Small intestine (tissue), 7 donors: ENCODE results near the gene SRRM3. TPM values are rescaled to one million over a fixed set of nuclear protein-coding genes. Genes with fewer than 3 reads are reported as not detected.
"Not testable (repeated sequence)": the region's sequence is repeated elsewhere in the genome, so short reads cannot be mapped to it uniquely, and the experiment has no call there.

Experiments used
- DNase-seq, 2 donors: peaks; one replicate each; pipeline versions ENCODE4 v3.0.0 to v3.0.0-alpha.2; 2013
- FAIRE-seq: peaks from 2 replicates; lab custom pipeline; 2012; peaks lifted over from hg19 to GRCh38; lab: Jason Lieb, UNC
- H3K27ac ChIP-seq, 3 donors: one replicate each; pipeline ENCODE4 v1.5.1; 2013; ENCODE audit warnings: low read length in 2 of 3, mild to moderate bottlenecking in 2 of 3, control low read depth in 1 of 3, inconsistent platforms in 1 of 3, low read depth in 1 of 3, moderate library complexity in 1 of 3
- H3K27me3 ChIP-seq, 3 donors: one replicate each; pipeline ENCODE4 v1.6.1; 2013; ENCODE audit warnings: low read length in 3 of 3, inconsistent platforms in 1 of 3; ENCODE audit not compliant: control insufficient read depth in 3 of 3, insufficient read depth in 3 of 3
- H3K36me3 ChIP-seq, 3 donors: one replicate each; pipeline ENCODE4 v1.6.1; 2013; ENCODE audit warnings: low read length in 3 of 3, inconsistent platforms in 1 of 3, low read depth in 1 of 3, mild to moderate bottlenecking in 1 of 3, moderate library complexity in 1 of 3; ENCODE audit not compliant: control insufficient read depth in 3 of 3, insufficient read depth in 2 of 3
- H3K4me1 ChIP-seq, 3 donors: one replicate each; pipeline ENCODE4 v1.6.1; 2013; ENCODE audit warnings: low read length in 2 of 3, inconsistent platforms in 1 of 3, low read depth in 1 of 3, mild to moderate bottlenecking in 1 of 3, moderate library complexity in 1 of 3; ENCODE audit not compliant: control insufficient read depth in 3 of 3, insufficient read depth in 2 of 3
- H3K4me3 ChIP-seq, 3 donors: one replicate each; pipeline ENCODE4 v1.5.1; 2013; ENCODE audit warnings: low read length in 3 of 3, control low read depth in 1 of 3, inconsistent platforms in 1 of 3, low read depth in 1 of 3, mild to moderate bottlenecking in 1 of 3, moderate library complexity in 1 of 3
- H3K9me3 ChIP-seq, 2 donors: one replicate each; pipeline ENCODE4 v1.6.1; 2013; ENCODE audit warnings: low read depth in 1 of 2, low read length in 1 of 2; ENCODE audit not compliant: control insufficient read depth in 2 of 2, insufficient read depth in 1 of 2
- WGBS, 3 donors: extraction: QIAGEN DNeasy Blood & Tissue Kit; methylation state at CpG; one replicate each; pipeline ENCODE4 v1.1.7; 2013; 5-methylcytosine and 5-hydroxymethylcytosine counted together
- polyA plus RNA-seq, 4 donors: library from polyadenylated mRNA; stranded (reverse) in 3 of 4; unstranded in 1 of 4; fragments of 200-250 nt in 3 of 4; fragments of 120-200 nt in 1 of 4; gene quantifications; one replicate each; pipeline versions ENCODE4 v1.2.1 to v1.2.3, GENCODE V29; 2013
- donor health status: healthy with polysubstance abuse.
- donor health status: control.
- donor health status: control.
- donor health status: Bipolar disorder and iron deficiency.
- donor health status: healthy.

The SRRM3 gene
- polyA plus RNA-seq, 4 donors, result 0.93 to 2.8 (median 1.6) TPM; not detected in 1

GRCh38 chr7:76285604-76286374 is 84.1 kb downstream of the SRRM3 start:
- H3K27me3 ChIP-seq, result peaks cover 2 to 46% (median 9%) of the 10 kb centered on the region in 3 donors
- H3K4me1 ChIP-seq, result peaks cover 0 to 5% (median 0%) of the 10 kb centered on the region in 3 donors
- no peaks in the 10 kb centered on the region for H3K9me3 ChIP-seq
- WGBS, 3 donors, result 66 to 84% (median 70%) methylated on average over 18 to 29 of the region's 29 CpGs
- no peaks in the 10 kb centered on the region for H3K36me3 ChIP-seq
- DNase-seq, result no peak
- FAIRE-seq, result no peak
- no peak overlapping the region for H3K4me3 ChIP-seq
- no peak overlapping the region for H3K27ac ChIP-seq

- Histone ChIP-seq H3K36me3 (no peaks in the 10 kb centered on the region), H3K4me1 (peaks cover 0 to 11% (median 0%) of the 10 kb centered on the region in 3 donors), H3K9me3 (no peaks in the 10 kb centered on the region), H3K4me3 (no peak overlapping the region), H3K27me3 (peaks cover 2 to 37% (median 9%) of the 10 kb centered on the region in 3 donors), H3K27ac (no peak overlapping the region)
- FAIRE-seq (no peak), DNase-seq (no peak)
- WGBS, 3 donors, result 83 to 85% (median 85%) methylated on average over 15 to 16 of the region's 16 CpGs
Observed at GRCh38 chr7:76286842-76287403, 85.2 kb downstream of the SRRM3 start.

- H3K4me3 ChIP-seq, H3K27me3 ChIP-seq, FAIRE-seq, DNase-seq, H3K9me3 ChIP-seq, H3K36me3 ChIP-seq: not testable (repeated sequence)
- 81 to 83% (median 82%) methylated on average over 6 of the region's 6 CpGs for WGBS, 3 donors
- Histone ChIP-seq H3K4me1 (peaks cover 0 to 20% (median 6%) of the 10 kb centered on the region in 3 donors), H3K27ac (peak overlapping the region in 2 of 3 donors; percentile 15 to 95)
Observed at GRCh38 chr7:76290847-76291350, 89.2 kb downstream of the SRRM3 start.

DNA sequence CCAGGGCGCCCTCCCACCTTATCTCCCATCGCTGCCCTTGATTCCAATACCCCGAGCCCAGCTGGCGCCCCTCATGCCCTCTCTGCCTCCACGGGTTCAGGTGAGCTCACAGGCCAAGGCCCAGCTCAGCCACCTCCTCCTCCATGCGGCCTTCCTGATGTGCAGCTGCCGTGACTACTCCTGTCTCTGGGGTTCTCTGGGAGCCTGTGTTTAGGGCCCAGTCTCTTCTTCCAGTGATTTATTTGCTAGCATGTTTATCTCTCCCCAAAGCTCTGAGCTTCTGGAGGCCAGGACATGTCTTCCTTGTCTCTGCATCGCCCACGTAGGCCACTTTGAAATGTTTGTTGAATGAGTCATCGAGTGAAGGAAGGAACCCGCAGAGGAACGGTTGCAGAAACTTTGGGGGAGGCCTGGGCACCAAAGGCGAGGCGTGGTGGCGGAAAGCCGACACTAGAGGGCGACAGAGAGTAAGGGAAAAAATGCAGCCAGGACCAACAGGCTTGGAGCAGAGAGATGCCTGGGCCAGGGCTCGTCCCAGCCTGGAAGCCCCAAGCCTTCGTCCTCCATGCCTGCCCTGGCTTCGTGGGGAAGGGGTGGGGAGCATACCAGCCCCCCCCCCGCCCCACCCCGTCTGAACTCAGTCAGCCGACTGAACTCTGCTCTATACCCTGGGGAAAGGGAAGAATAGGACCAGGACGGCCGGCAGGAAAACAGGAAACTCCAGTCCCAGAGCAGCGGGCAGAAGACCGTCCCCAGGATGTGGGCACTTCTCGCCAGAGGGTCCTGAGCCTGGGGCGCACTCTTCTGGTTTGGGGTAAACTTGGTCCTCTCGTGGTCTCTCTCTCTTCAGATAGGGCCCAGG is 89.9 kb downstream of the SRRM3 start:
- 4 to 13% (median 11%) methylated on average over 29 to 30 of the region's 30 CpGs for WGBS, 3 donors
- Histone ChIP-seq H3K27me3 (peaks cover 0 to 2% (median 0%) of the 10 kb centered on the region in 3 donors), H3K9me3 (no peaks in the 10 kb centered on the region), H3K27ac (peak overlapping the region; percentile 70 to 95 (median 80)), H3K4me1 (peaks cover 0 to 20% (median 6%) of the 10 kb centered on the region in 3 donors), H3K4me3 (peak overlapping the region in 2 of 3 donors; percentile 24 to 30), H3K36me3 (no peaks in the 10 kb centered on the region)
- DNase-seq (peak; percentile 89 to 93), FAIRE-seq (no peak)

DNA sequence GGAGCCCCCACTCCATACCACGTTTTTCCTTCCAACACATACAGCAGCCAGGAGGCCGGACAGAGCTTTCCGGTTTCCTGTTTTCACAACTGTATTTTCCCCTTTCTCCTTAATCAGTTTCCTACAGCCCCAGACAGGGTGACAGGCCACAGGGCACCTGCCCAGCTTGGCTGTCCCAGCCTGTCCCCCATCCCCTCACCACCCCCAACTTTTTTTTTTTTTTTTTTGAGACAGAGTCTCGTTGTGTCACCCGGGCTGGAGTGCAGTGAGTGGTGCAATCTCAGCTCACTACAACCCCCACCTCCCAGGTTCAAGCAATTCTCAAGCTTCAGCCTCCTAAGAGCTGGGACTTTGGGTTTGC is 90.5 kb downstream of the SRRM3 start:
- FAIRE-seq (no peak), DNase-seq (no peak)
- 2 to 12% (median 8%) methylated on average over 5 of the region's 5 CpGs for WGBS, 3 donors
- Histone ChIP-seq H3K27ac (peak overlapping the region; percentile 70 to 95 (median 80)), H3K9me3 (no peaks in the 10 kb centered on the region), H3K27me3 (peaks cover 0 to 2% (median 0%) of the 10 kb centered on the region in 3 donors), H3K4me1 (peaks cover 0 to 26% (median 6%) of the 10 kb centered on the region in 3 donors), H3K4me3 (peak overlapping the region in 2 of 3 donors; percentile 24 to 30), H3K36me3 (no peaks in the 10 kb centered on the region)

DNA sequence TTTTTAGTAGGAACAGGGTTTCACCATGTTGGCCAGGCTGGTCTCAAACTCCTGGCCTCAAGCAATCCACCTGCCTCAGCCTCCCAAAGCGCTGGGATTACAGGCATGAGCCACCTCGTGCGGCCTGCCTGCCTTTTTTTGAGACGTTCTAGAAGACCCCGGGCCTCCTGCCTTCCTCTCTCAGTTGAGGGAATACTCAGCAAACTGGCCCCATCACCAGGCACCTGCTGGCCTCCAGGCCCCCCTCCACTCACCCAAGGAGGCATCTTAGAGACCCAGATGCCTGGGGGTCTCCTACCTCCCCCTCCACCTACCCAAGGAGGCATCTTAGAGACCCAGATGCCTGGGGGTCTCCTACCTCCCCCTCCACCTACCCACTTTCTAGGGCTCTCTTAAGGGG is 91.2 kb downstream of the SRRM3 start:
- H3K4me1 ChIP-seq, result peaks cover 0 to 32% (median 8%) of the 10 kb centered on the region in 3 donors
- not testable (repeated sequence) for H3K4me3 ChIP-seq, H3K36me3 ChIP-seq, DNase-seq, H3K27me3 ChIP-seq, FAIRE-seq, H3K9me3 ChIP-seq
- WGBS, 3 donors, result 69 to 83% (median 74%) methylated on average over 5 of the region's 5 CpGs
- H3K27ac ChIP-seq, result peak overlapping the region in 1 of 3 donors; percentile 64

DNA sequence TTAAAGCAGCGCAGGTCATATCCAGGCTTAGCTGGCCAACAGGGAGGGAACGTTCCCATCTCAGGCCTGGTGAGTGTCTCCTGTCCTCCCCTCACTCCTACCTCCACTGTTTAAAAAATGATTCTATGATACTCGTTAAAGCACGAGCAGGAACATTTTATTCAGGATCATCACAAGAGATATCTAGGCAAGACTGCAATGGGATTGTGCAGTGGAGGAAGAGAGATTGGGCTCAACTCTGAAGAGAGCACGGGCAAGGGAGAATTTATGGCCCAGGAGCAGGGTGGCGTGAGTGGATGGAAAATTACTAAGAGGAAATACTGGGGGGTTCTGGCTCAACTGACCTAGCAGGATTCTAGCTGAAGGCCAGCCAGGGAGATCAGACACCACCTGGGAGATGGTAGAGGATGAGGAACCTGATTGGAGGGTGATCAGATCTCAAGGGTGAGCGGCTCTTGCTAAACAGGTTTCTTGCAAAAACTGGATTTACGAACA is 91.8 kb downstream of the SRRM3 start:
- H3K9me3 ChIP-seq, result no peaks in the 10 kb centered on the region
- WGBS, 3 donors, result 78 to 85% (median 79%) methylated on average over 8 of the region's 8 CpGs
- DNase-seq (no peak), FAIRE-seq (no peak)
- peaks cover 0 to 2% (median 0%) of the 10 kb centered on the region in 3 donors for H3K27me3 ChIP-seq
- H3K4me3 ChIP-seq, result no peak overlapping the region
- H3K36me3 ChIP-seq, result no peaks in the 10 kb centered on the region
- peak overlapping the region in 1 of 3 donors; percentile 91 for H3K27ac ChIP-seq
- peaks cover 0 to 32% (median 8%) of the 10 kb centered on the region in 3 donors for H3K4me1 ChIP-seq
